GM10847 (cell line): ENCODE measurements around the gene KREMEN1.

Experiments
- POLR2A ChIP-seq: IDR thresholded peaks from 2 replicates; pipeline ENCODE4 v1.6.1; 2011; ENCODE audit not compliant: insufficient read length; ENCODE audit errors: extremely low read depth

The KREMEN1 gene

GRCh38 chr22:29043906-29044575, 28.8 kb upstream of the KREMEN1 start:
- no peak for TF ChIP-seq POLR2A

GRCh38 chr22:29044657-29045176, 28.1 kb upstream of the KREMEN1 start:
- TF ChIP-seq POLR2A, result no peak

GRCh38 chr22:29048822-29049654, 23.8 kb upstream of the KREMEN1 start:
- no peak for TF ChIP-seq POLR2A

- no peak for TF ChIP-seq POLR2A
Observed at GRCh38 chr22:29049655-29050263, 23.1 kb upstream of the KREMEN1 start.

- no peak for TF ChIP-seq POLR2A
Observed at GRCh38 chr22:29050457-29050856, 22.4 kb upstream of the KREMEN1 start.

GRCh38 chr22:29053048-29053702, 19.7 kb upstream of the KREMEN1 start:
- TF ChIP-seq POLR2A, result no peak

GRCh38 chr22:29054251-29054767, 18.5 kb upstream of the KREMEN1 start:
- no peak for TF ChIP-seq POLR2A

- TF ChIP-seq POLR2A, result no peak
Observed at GRCh38 chr22:29055192-29055830, 17.5 kb upstream of the KREMEN1 start.

- no peak for TF ChIP-seq POLR2A
Observed at GRCh38 chr22:29056472-29056871, 16.4 kb upstream of the KREMEN1 start.

GRCh38 chr22:29060251-29060869, 12.5 kb upstream of the KREMEN1 start:
- TF ChIP-seq POLR2A, result no peak

- TF ChIP-seq POLR2A, result no peak
Observed at GRCh38 chr22:29060931-29061330, 11.9 kb upstream of the KREMEN1 start.

- TF ChIP-seq POLR2A, result no peak
Observed at GRCh38 chr22:29061773-29062172, 11.1 kb upstream of the KREMEN1 start, which contains the start of gene C22orf31. TSS of gene C22orf31 (minus strand) at chr22:29061831. CDS start at chr22:29061792, 39 bp downstream.

- TF ChIP-seq POLR2A, result no peak
Observed at GRCh38 chr22:29062286-29062821, 10.5 kb upstream of the KREMEN1 start.
